Nephron progenitor cell (in vitro differentiated cells): ENCODE data around the gene DUSP6.

Source experiments
- DNase-seq: peaks from one replicate; pipeline ENCODE4 v3.0.0; 2021
- H3K27ac Mint-ChIP-seq: 2 replicates; pipeline ENCODE4 v1.8.0; 2021; ENCODE audit warnings: mild to moderate bottlenecking, moderate library complexity, mixed read lengths
- H3K27me3 Mint-ChIP-seq: 2 replicates; pipeline ENCODE4 v1.8.0; 2021; ENCODE audit warnings: mild to moderate bottlenecking, low read depth, mixed read lengths; ENCODE audit not compliant: poor library complexity
- H3K36me3 Mint-ChIP-seq: 2 replicates; pipeline ENCODE4 v1.8.0; 2021; ENCODE audit warnings: low read depth, mixed read lengths
- H3K4me1 Mint-ChIP-seq: 2 replicates; pipeline ENCODE4 v1.8.0; 2021; ENCODE audit warnings: mixed read lengths
- H3K4me3 Mint-ChIP-seq: 2 replicates; pipeline ENCODE4 v1.8.0; 2021; ENCODE audit warnings: mild to moderate bottlenecking, moderate library complexity, mixed read lengths
- H3K9me3 Mint-ChIP-seq: 2 replicates; pipeline ENCODE4 v1.8.0; 2021; ENCODE audit warnings: mild to moderate bottlenecking, moderate library complexity, mixed read lengths
- TF ChIP-seq, protein P1 (sequence below): fragments of 200-600 bp; sonication (generic); IDR thresholded peaks from 2 replicates; pipeline ENCODE4 v1.5.0; 2021; ENCODE audit warnings: antibody characterized with exemption

The DUSP6 gene

DNA sequence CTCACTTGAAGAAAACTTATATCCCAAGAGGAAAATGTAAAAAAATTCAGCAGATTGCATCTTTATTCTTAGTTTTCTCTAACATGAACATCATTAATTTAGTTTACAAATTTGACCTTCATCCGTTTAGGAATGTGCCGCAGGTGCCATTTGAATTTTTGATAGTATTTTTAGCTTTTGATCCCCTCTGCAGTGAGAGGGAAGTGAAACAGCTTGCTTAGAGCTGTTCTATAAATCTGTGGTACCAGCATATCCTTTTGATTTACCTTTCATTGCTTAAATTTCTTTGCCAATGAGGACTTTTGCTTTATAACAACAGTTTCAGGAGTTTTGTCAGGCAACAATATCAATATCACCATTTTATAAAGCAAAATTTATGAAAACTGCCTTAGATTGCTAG, 32.7 kb downstream of the DUSP6 start:
- Mint-ChIP-seq H3K9me3 (no peaks in the 10 kb centered on the region), H3K27me3 (peaks cover 3% of the 10 kb centered on the region), H3K4me3 (no peak overlapping the region), H3K36me3 (no peaks in the 10 kb centered on the region), H3K27ac (no peak overlapping the region), H3K4me1 (peaks cover 94% of the 10 kb centered on the region)
- TF ChIP-seq, protein P1, sequence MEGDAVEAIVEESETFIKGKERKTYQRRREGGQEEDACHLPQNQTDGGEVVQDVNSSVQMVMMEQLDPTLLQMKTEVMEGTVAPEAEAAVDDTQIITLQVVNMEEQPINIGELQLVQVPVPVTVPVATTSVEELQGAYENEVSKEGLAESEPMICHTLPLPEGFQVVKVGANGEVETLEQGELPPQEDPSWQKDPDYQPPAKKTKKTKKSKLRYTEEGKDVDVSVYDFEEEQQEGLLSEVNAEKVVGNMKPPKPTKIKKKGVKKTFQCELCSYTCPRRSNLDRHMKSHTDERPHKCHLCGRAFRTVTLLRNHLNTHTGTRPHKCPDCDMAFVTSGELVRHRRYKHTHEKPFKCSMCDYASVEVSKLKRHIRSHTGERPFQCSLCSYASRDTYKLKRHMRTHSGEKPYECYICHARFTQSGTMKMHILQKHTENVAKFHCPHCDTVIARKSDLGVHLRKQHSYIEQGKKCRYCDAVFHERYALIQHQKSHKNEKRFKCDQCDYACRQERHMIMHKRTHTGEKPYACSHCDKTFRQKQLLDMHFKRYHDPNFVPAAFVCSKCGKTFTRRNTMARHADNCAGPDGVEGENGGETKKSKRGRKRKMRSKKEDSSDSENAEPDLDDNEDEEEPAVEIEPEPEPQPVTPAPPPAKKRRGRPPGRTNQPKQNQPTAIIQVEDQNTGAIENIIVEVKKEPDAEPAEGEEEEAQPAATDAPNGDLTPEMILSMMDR, result no peak
- no peak for DNase-seq

DNA sequence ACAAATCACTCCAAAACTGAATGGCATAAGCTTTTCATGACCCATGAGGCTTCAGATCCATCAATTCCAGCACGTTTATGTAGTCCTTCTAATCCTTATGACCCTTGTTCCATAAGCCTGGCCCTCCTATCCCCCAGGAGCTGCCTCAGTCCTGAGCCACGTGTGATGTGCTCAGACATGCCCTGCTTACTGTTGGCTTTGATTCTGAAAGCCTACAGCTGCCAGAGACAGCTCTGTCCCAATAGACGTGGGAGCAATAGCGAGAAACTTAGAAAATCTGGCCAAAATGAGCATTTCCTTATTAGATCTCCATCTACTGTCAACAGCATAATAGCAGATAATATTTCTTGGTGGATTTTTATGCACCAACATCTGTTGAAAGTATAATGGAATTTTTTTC, 33.2 kb downstream of the DUSP6 start:
- H3K9me3 Mint-ChIP-seq, result no peaks in the 10 kb centered on the region
- H3K27ac Mint-ChIP-seq, result peak overlapping the region; percentile 97
- TF ChIP-seq, protein P1, result no peak
- H3K36me3 Mint-ChIP-seq, result peaks cover 2% of the 10 kb centered on the region
- DNase-seq, result no peak
- H3K27me3 Mint-ChIP-seq, result peaks cover 3% of the 10 kb centered on the region
- peak overlapping the region; percentile 23 for H3K4me3 Mint-ChIP-seq
- H3K4me1 Mint-ChIP-seq, result peaks cover 94% of the 10 kb centered on the region

DNA sequence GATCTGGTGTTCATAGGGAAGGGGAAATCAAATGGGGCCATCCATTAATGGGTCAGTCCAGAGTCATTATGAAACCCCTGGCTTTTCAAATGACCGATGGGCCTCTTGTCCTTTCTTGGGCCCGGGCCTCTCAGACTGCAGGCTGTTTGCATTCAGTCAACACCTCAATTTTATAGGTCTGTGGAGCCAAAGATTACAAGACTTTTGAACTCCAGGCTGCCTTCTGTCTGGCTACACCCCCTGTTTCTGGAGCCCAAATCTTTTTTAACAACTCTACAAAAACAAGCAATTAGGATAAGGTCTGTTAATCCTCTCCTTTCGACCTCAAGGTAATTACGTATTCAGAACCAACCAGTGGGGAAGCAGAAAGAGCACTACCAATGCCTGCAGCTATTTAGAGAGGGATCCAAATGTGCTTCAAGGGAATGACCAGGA, 35.6 kb downstream of the DUSP6 start:
- Mint-ChIP-seq H3K4me3 (peak overlapping the region; percentile 66), H3K27ac (peak overlapping the region; percentile 99)

GRCh38 chr12:89314060-89314761, 38.1 kb downstream of the DUSP6 start:
- no peak for DNase-seq
- Mint-ChIP-seq H3K36me3 (peaks cover 11% of the 10 kb centered on the region), H3K9me3 (no peaks in the 10 kb centered on the region), H3K27ac (peak overlapping the region; percentile 97), H3K4me1 (peaks cover 73% of the 10 kb centered on the region), H3K27me3 (peaks cover 3% of the 10 kb centered on the region), H3K4me3 (peak overlapping the region; percentile 38)
- TF ChIP-seq, protein P1, result no peak

More for the DNA sequence above, 35.6 kb downstream of the DUSP6 start:
- Mint-ChIP-seq H3K36me3 (peaks cover 11% of the 10 kb centered on the region), H3K4me1 (peaks cover 77% of the 10 kb centered on the region), H3K27me3 (peaks cover 3% of the 10 kb centered on the region), H3K9me3 (no peaks in the 10 kb centered on the region)
- TF ChIP-seq, protein P1, result no peak
- DNase-seq, result peak; percentile 30

- Mint-ChIP-seq H3K36me3 (peaks cover 11% of the 10 kb centered on the region), H3K4me3 (no peak overlapping the region), H3K27ac (no peak overlapping the region), H3K9me3 (no peaks in the 10 kb centered on the region), H3K27me3 (no peaks in the 10 kb centered on the region), H3K4me1 (peaks cover 75% of the 10 kb centered on the region)
- no peak for DNase-seq
- TF ChIP-seq, protein P1, result no peak
These were observed 40.5 kb downstream of the DUSP6 start for GRCh38 chr12:89311703-89312293.

- Mint-ChIP-seq H3K4me1 (peaks cover 72% of the 10 kb centered on the region), H3K4me3 (no peak overlapping the region)
- TF ChIP-seq, protein P1, result no peak
These were observed 42.5 kb downstream of the DUSP6 start for GRCh38 chr12:89309815-89310214.

More at GRCh38 chr12:89309815-89310214, 42.5 kb downstream of the DUSP6 start:
- Mint-ChIP-seq H3K27me3 (no peaks in the 10 kb centered on the region), H3K9me3 (no peaks in the 10 kb centered on the region), H3K36me3 (peaks cover 11% of the 10 kb centered on the region), H3K27ac (peak overlapping the region; percentile 64)
- DNase-seq, result no peak
